Measurements from ENCODE around the gene BOLA3.

GRCh38 chr2:74194799-74195198 lies 47.1 kb upstream of the BOLA3 start:
- TF ChIP-seq EZH2phosphoT487 (IDR thresholded peaks at IDR 0.05; ENCODE audit: insufficient read depth, low read depth) (no peak), EZH2 (IDR thresholded peaks at IDR 0.05; ENCODE audit: insufficient read depth, poor library complexity, severe bottlenecking) (no peak)

Measured in GM23248 (cell line).